Upper lobe of left lung (tissue), 6 donors: Measurements from ENCODE around the gene PLCH2. TPM values are rescaled to one million over a fixed set of nuclear protein-coding genes. Genes with fewer than 3 reads are reported as not detected.

Source experiments
- ATAC-seq, 2 donors: fragments of 200-7000 bp; cut with Tn5 transposase; one replicate each; pipeline ENCODE4 v1.9.1; 2022; ENCODE audit warnings: mild to moderate bottlenecking in 2 of 2, moderate library complexity in 2 of 2; ENCODE audit not compliant: low FRiP score in 2 of 2
- DNase-seq, 2 donors: peaks; one replicate each; pipeline ENCODE4 v3.0.0-alpha.2; 2019 to 2020
- H3K27ac ChIP-seq, 4 donors: fragments of 200-600 bp; sonication (generic); one replicate each; pipeline ENCODE4 v1.5.1; 2016 to 2019
- H3K27me3 ChIP-seq, 4 donors: fragments of 200-600 bp; sonication (generic); one replicate each; pipeline ENCODE4 v1.5.1; 2017 to 2019
- H3K36me3 ChIP-seq, 4 donors: fragments of 200-600 bp; sonication (generic); one replicate each; pipeline ENCODE4 v1.5.1; 2016 to 2019
- H3K4me1 ChIP-seq, 4 donors: fragments of 200-600 bp; sonication (generic); one replicate each; pipeline ENCODE4 v1.5.1; 2018 to 2019
- H3K4me3 ChIP-seq, 4 donors: fragments of 200-600 bp; sonication (generic); one replicate each; pipeline ENCODE4 v1.5.1; 2017 to 2019; ENCODE audit warnings: mild to moderate bottlenecking in 2 of 4, moderate library complexity in 1 of 4
- H3K9me3 ChIP-seq, 4 donors: fragments of 200-600 bp; sonication (generic); one replicate each; pipeline ENCODE4 v1.5.1; 2018 to 2019
- EP300 ChIP-seq, 4 donors: sonication (generic); formaldehyde crosslinking; IDR thresholded peaks; one replicate each; pipeline ENCODE4 v1.5.1; 2017; ENCODE audit warnings: antibody characterized with exemption in 4 of 4, control low read depth in 2 of 4
- POLR2A ChIP-seq, 4 donors: fragments of 450-650 bp; IDR thresholded peaks; one replicate each; pipeline ENCODE4 v1.5.1; 2016 to 2017; ENCODE audit warnings: antibody characterized with exemption in 4 of 4, mild to moderate bottlenecking in 2 of 4
- POLR2AphosphoS5 ChIP-seq, 2 donors: sonication (generic); formaldehyde crosslinking; IDR thresholded peaks; one replicate each; pipeline ENCODE4 v1.5.1; 2017; ENCODE audit warnings: antibody characterized with exemption in 2 of 2
- WGBS, 2 donors: methylation state at CpG; one replicate each; pipeline ENCODE4 v1.1.5; 2017 to 2018; 5-methylcytosine and 5-hydroxymethylcytosine counted together
- total RNA-seq, 6 donors: library from RNA; depleted of rRNA in 4 of 6; stranded (reverse); fragments of >200 nt in 4 of 6; gene quantifications; one replicate each; pipeline versions ENCODE4 v1.1.0 to v1.2.1, GENCODE V29; 2016 to 2021
- TF ChIP-seq, protein P1 (sequence below), 6 experiments: fragments of 450-650 bp in 4 of 6; fragments of 200-600 bp in 2 of 6; sonication (generic) in 2 of 6; IDR thresholded peaks; one replicate each; pipeline ENCODE4 v1.5.1; 2016 to 2019; ENCODE audit warnings: antibody characterized with exemption in 6 of 6
- donor health status: DM: no; HTN: no; CAD: no; lungs with moderate emphysema.
- donor health status: DM: no; HTN: yes; CAD: no; lungs with severe emphysema.

Gene PLCH2
- total RNA-seq, 6 donors from 2014 or later: 1.5 to 7.3 (median 3.4) TPM

DNA sequence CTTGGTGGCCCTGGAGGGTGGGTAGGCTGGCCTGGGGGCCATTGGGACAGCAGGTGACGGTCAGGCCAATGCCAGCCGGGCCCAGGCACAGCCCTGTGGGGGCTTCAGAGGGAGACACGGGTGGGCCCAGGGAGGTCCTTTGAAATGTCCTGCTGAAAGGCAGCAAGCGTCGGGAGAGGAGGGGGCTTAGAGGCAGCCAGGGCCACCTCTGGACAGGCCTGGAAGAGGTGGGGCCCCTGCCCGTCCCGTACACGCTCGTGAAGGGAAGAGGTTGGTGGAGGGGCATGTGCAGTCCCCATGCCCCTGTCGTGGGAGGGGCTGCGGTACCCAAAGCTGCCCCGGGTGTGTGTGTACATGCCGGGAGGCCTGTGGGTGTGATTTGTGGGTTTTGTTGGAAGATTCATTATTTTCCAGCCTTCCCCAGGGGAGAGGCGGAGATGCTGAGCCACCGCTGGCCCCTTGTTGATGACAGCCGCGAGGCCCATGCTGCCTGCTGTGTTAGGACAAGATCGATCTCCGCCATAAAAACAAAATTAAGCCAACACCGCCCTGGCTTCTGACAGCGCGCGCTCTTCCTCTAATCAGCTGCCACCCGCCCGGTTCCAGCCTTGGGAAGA, 3.4 kb upstream of the PLCH2 start:
- Histone ChIP-seq H3K36me3 (no peaks in the 10 kb centered on the region), H3K4me3 (no peak overlapping the region), H3K27ac (no peak overlapping the region), H3K9me3 (no peaks in the 10 kb centered on the region), H3K4me1 (no peaks in the 10 kb centered on the region), H3K27me3 (peaks cover 0 to 12% (median under 1%) of the 10 kb centered on the region in 4 donors)
- 75 to 77% methylated on average over 9 to 25 of the region's 25 CpGs for WGBS, 2 donors
- TF ChIP-seq, protein P1, sequence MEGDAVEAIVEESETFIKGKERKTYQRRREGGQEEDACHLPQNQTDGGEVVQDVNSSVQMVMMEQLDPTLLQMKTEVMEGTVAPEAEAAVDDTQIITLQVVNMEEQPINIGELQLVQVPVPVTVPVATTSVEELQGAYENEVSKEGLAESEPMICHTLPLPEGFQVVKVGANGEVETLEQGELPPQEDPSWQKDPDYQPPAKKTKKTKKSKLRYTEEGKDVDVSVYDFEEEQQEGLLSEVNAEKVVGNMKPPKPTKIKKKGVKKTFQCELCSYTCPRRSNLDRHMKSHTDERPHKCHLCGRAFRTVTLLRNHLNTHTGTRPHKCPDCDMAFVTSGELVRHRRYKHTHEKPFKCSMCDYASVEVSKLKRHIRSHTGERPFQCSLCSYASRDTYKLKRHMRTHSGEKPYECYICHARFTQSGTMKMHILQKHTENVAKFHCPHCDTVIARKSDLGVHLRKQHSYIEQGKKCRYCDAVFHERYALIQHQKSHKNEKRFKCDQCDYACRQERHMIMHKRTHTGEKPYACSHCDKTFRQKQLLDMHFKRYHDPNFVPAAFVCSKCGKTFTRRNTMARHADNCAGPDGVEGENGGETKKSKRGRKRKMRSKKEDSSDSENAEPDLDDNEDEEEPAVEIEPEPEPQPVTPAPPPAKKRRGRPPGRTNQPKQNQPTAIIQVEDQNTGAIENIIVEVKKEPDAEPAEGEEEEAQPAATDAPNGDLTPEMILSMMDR (IDR thresholded peaks at IDR 0.05): no peak
- TF ChIP-seq EP300 (IDR thresholded peaks at IDR 0.05) (no peak), POLR2AphosphoS5 (IDR thresholded peaks at IDR 0.05) (no peak), POLR2A (IDR thresholded peaks at IDR 0.05) (no peak)
- DNase-seq (no peak), ATAC-seq (no peak)

DNA sequence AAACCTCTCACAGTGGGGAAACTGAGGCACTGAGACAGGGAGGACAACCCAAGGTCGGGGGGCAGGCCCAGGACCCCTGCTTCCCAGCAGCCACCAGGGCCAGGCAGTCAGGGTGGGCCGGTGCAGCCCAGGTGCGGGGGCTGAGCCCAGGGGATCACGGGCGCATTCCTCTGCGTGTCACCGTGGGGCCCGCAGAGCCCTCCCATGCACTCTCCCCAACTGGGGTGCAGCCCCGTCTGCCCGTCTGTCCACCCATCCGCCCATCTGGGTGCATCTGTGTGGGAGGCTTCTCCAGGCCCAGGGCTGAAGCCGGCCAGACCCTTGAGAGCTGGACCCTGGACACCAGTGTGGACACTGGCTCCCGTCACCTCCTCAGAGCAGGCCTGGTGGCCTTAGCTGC, 2.9 kb upstream of the PLCH2 start:
- Histone ChIP-seq H3K4me1 (no peaks in the 10 kb centered on the region), H3K27ac (no peak overlapping the region), H3K9me3 (no peaks in the 10 kb centered on the region), H3K27me3 (peaks cover 0 to 7% (median 0%) of the 10 kb centered on the region in 4 donors), H3K4me3 (no peak overlapping the region), H3K36me3 (no peaks in the 10 kb centered on the region)
- DNase-seq (no peak), ATAC-seq (no peak)
- no peak for TF ChIP-seq POLR2A (IDR thresholded peaks at IDR 0.05)
- no peak for TF ChIP-seq EP300 (IDR thresholded peaks at IDR 0.05)
- TF ChIP-seq, protein P1 (IDR thresholded peaks at IDR 0.05): no peak
- no peak for TF ChIP-seq POLR2AphosphoS5 (IDR thresholded peaks at IDR 0.05)
- 75 to 78% methylated on average over 4 of the region's 13 CpGs for WGBS, 2 donors

DNA sequence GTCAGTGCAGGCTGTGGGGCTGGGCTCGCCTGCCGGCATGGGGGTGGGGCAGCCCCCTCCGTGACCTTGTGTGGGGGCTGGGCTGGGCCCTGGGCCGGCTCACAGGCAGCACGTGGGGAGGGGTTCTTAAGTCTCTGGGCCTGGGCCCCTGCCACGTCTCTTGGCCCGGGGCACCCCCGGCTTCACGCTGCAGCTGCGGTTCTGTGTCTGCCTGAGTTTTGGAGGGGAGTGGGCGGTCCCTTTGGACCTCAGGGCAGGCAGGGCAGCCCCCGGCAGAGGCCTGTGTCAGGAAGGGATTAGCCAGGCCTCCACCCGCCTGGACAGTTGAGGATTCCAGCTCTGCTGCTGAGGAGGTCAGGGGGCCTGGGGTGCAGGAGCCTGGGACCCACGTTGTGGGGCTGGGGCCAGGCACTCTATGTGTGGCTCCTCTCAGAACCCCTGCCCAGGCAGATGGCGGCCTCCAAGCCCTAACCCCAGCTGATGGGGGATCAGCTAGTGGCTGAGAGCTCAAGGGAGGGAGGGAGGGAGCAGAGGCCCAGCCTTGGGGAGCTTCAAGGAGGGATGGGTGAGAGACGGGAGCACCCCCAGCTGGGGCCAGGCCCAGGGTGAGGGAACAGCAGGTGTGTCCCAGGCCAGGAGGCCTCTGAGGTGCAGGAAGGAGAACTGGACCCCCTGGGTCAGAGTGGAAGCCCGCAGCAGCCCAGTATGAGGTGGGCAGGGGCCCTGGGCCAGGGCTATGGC, 1.8 kb upstream of the PLCH2 start:
- DNase-seq (no peak), ATAC-seq (no peak)
- 55 to 63% methylated on average over 3 to 11 of the region's 17 CpGs for WGBS, 2 donors
- H3K27ac ChIP-seq: no peak overlapping the region
- no peaks in the 10 kb centered on the region for H3K4me1 ChIP-seq
- H3K36me3 ChIP-seq: no peaks in the 10 kb centered on the region
- H3K27me3 ChIP-seq: peaks cover 0 to 6% (median 0%) of the 10 kb centered on the region in 4 donors
- TF ChIP-seq, protein P1 (IDR thresholded peaks at IDR 0.05): no peak
- no peak for TF ChIP-seq POLR2A (IDR thresholded peaks at IDR 0.05)
- no peak for TF ChIP-seq EP300 (IDR thresholded peaks at IDR 0.05)
- no peak for TF ChIP-seq POLR2AphosphoS5 (IDR thresholded peaks at IDR 0.05)
- H3K4me3 ChIP-seq: no peak overlapping the region
- no peaks in the 10 kb centered on the region for H3K9me3 ChIP-seq

DNA sequence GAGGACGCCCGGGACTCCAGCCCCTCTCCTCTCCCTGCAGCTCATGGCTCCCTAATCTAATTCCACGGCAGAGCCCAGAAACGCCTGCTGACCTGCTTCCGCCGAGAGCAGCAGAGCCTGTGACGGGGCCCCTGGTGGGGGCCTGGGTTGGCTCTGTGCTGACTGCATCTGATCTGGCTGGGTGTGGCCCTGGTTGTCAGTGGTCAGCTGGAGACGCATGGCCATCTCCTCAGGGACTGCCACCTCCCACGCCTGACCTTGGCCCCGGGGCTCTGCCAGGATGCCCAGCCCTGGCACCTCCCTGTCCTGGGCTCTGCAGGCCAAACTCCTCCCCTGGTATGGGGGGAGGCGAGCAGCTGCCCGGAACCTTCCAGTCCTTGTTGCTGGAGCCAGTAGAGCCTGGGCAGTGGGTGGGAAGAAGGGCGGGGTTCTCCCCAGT, 1.1 kb upstream of the PLCH2 start:
- WGBS, 2 donors: 73 to 77% methylated on average over 10 to 11 of the region's 13 CpGs
- Histone ChIP-seq H3K36me3 (no peaks in the 10 kb centered on the region), H3K4me1 (no peaks in the 10 kb centered on the region), H3K27me3 (no peaks in the 10 kb centered on the region), H3K27ac (no peak overlapping the region), H3K9me3 (no peaks in the 10 kb centered on the region), H3K4me3 (no peak overlapping the region)
- TF ChIP-seq, protein P1 (IDR thresholded peaks at IDR 0.05): no peak
- TF ChIP-seq EP300 (IDR thresholded peaks at IDR 0.05) (no peak), POLR2A (IDR thresholded peaks at IDR 0.05) (no peak), POLR2AphosphoS5 (IDR thresholded peaks at IDR 0.05) (no peak)
- DNase-seq (no peak), ATAC-seq (no peak)
